ENCODE data around the gene PNPLA2.

PNPLA2 gene

GRCh38 chr11:796565-797295 is 22.0 kb upstream of the PNPLA2 start:
- H3K36me3 Mint-ChIP-seq (ENCODE audit: low read depth): no peaks in the 10 kb centered on the region
- no peak for DNase-seq
- TF ChIP-seq CTCF (IDR thresholded peaks at IDR 0.05): no peak
- no peak overlapping the region for H3K27ac Mint-ChIP-seq
- no peaks in the 10 kb centered on the region for H3K9me3 Mint-ChIP-seq
- peak overlapping the region; percentile 86 for H3K4me3 Mint-ChIP-seq
- peaks cover 16% of the 10 kb centered on the region for H3K4me1 Mint-ChIP-seq
- no peaks in the 10 kb centered on the region for H3K27me3 Mint-ChIP-seq (ENCODE audit: low read depth, poor library complexity)

- DNase-seq: peak; percentile 75
- Mint-ChIP-seq H3K4me3 (peak overlapping the region; percentile 86), H3K9me3 (no peaks in the 10 kb centered on the region), H3K4me1 (peaks cover 16% of the 10 kb centered on the region), H3K36me3 (ENCODE audit: low read depth) (no peaks in the 10 kb centered on the region), H3K27me3 (ENCODE audit: low read depth, poor library complexity) (no peaks in the 10 kb centered on the region), H3K27ac (peak overlapping the region; percentile 71)
- no peak for TF ChIP-seq CTCF (IDR thresholded peaks at IDR 0.05)
Measured at GRCh38 chr11:797296-798092, 21.2 kb upstream of the PNPLA2 start.

GRCh38 chr11:798093-798713 is 20.5 kb upstream of the PNPLA2 start, which contains the start of gene SLC25A22:
SLC25A22 (minus strand) TSS chr11:798281; CDS start chr11:795006, 3,275 bp downstream.
- Mint-ChIP-seq H3K27me3 (ENCODE audit: low read depth, poor library complexity) (no peaks in the 10 kb centered on the region), H3K4me1 (peaks cover 16% of the 10 kb centered on the region), H3K27ac (peak within 1 kb of the TSS; percentile 71), H3K4me3 (peak within 1 kb of the TSS; percentile 86), H3K36me3 (ENCODE audit: low read depth) (no peaks in the 10 kb centered on the region), H3K9me3 (no peaks in the 10 kb centered on the region)
- peak; percentile 94 for DNase-seq
- TF ChIP-seq CTCF (IDR thresholded peaks at IDR 0.05): peak; percentile 60

- H3K36me3 Mint-ChIP-seq (ENCODE audit: low read depth): no peaks in the 10 kb centered on the region
- no peaks in the 10 kb centered on the region for H3K9me3 Mint-ChIP-seq
- H3K4me3 Mint-ChIP-seq: no peak overlapping the region
- H3K4me1 Mint-ChIP-seq: peaks cover 16% of the 10 kb centered on the region
- no peaks in the 10 kb centered on the region for H3K27me3 Mint-ChIP-seq (ENCODE audit: low read depth, poor library complexity)
- no peak for TF ChIP-seq CTCF (IDR thresholded peaks at IDR 0.05)
- no peak overlapping the region for H3K27ac Mint-ChIP-seq
- DNase-seq: no peak
Measured at GRCh38 chr11:799641-800316, 18.9 kb upstream of the PNPLA2 start.

GRCh38 chr11:800473-800872 is 18.2 kb upstream of the PNPLA2 start:
- no peaks in the 10 kb centered on the region for H3K9me3 Mint-ChIP-seq

More at GRCh38 chr11:800473-800872, 18.2 kb upstream of the PNPLA2 start:
- Mint-ChIP-seq H3K27me3 (ENCODE audit: low read depth, poor library complexity) (no peaks in the 10 kb centered on the region), H3K4me1 (peaks cover 16% of the 10 kb centered on the region), H3K27ac (no peak overlapping the region), H3K36me3 (ENCODE audit: low read depth) (no peaks in the 10 kb centered on the region), H3K4me3 (no peak overlapping the region)
- no peak for DNase-seq
- no peak for TF ChIP-seq CTCF (IDR thresholded peaks at IDR 0.05)

All from nephron progenitor cell (in vitro differentiated cells).